Measurements from ENCODE around the gene GCNT4.
A peak's percentile ranks its signal among the peaks of the same experiment; 100 is the strongest.

GCNT4 gene

DNA sequence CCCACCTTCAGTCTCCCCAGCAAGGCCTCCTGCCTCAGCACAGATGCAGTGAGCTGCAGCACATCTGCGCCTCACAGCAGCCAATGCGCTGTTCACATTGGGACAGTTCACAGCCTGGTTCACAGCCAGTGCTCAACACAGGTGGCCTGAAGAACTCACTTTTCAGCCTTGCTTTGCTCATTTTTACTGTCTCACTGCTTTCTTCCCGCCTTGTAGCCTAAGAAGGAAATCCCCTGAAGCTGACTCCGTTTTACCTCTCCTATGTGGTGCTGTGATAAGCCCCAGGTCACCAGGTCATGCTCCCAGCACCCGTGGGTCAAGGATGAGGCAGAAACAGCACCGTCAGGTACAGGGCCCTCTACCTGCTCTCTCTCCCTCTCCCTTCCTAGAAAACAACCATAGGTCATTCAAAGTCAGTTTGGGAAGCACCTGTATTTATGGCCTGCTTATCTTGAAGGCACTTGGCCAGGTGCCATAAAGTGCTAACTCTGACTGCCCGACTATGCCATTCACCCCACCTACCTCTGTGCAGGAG lies 1.1 kb downstream of the GCNT4 start:
- no peak for DNase-seq (ENCODE audit: low read depth)

DNA sequence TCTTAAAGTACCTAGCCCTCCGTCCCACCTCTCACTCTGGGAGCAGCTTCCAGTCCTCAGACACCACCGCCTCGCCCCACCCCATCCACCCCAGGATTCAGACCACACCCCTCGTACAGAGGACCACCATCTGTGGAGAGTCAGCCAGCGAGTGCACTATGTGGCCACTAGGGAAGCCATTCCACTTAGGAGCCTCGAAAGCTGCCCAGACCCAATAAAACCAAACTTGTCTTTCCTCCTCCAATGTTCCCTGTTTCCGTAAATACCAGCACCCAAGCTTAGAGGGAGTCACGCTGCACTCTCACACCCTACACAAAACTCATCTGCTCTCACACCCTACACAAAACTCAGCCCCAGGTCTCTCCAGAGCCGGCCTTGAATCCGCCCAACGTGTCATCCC lies 1.9 kb downstream of the GCNT4 start:
- peak; percentile 28 for DNase-seq (ENCODE audit: low read depth)

DNA sequence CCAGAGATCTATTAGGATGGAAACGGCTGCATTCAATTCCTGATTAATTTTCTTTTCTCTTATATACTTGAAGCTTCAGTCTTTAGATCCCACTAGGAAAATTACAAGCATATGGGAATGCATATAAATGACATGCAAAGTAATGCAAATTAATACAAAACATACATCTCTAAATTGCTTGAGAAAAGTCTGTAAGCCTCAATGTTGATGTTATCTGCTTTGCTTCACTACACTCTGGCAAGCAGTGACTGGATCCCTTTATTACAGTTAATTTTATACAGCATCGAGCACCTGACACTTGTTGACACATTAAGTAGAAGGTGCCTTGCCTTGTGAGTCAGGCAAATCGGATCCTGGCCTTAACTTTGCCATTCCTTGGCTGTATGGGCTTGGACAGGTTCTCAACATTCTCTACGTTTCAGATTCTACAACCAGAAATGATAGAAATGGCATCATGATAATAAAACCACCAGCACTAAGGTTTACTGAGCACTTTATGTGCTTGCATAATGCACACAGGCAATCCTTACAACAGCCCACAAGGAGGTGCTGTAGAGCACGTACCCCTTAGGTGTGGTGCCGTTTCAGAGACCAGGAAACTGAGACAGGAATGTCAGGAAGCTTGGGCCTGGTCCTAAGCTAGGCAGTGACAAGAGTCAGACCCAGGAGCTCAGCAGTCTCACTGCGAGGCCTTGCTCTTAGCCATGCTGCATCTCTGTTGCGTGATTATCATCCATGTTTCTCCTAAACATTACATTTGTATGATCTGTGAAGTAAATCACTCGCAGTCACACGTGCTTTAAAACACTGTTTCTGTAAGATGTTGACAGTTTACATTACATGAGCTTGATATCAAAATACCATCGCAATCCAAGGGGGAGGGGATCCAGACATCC lies 2.7 kb downstream of the GCNT4 start:
- DNase-seq (ENCODE audit: low read depth): peak; percentile 64

DNA sequence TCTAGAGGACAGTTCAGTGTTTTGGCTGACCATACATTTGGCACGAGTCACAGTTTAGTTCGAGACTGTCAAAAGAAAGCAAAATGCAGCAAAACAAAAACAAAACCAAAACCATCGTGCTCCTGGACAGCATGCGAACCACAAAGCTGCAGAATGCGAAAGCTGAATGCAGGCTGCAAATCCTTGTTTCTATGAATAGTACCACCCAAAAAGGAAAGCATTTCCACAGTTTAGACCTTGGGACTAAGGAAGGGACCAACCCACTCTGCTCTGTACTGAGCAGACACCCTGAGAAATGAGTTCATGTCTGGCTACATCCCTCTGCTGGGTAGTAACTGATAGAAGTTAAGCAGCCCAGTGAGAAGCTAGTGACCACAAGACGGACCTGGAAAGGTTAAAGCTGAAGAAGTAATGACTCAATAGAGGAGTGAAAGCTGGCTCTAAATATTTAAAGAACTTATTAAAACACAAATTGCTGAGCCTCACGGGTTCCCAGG lies 3.9 kb downstream of the GCNT4 start:
- DNase-seq (ENCODE audit: low read depth): peak; percentile 38

DNA sequence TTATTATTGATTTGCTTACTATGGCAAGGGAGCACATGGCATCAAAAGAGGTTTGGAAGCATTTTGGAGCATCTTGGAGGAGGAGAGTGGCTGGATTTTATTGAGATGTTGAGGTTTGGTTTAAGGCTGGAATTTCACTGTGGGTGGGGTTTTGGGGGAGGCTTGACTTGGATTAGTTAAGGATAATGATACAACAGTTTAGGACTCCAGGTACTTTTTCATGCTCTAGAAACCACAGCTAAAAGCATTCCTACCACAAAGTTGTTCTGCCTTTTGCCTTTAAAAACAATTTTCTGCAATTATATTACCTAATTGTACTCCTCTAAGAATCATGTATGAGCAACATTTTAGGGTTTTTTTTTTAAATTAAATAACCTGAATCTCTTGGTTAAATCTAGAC lies 5.0 kb downstream of the GCNT4 start:
- no peak for DNase-seq (ENCODE audit: low read depth)

DNA sequence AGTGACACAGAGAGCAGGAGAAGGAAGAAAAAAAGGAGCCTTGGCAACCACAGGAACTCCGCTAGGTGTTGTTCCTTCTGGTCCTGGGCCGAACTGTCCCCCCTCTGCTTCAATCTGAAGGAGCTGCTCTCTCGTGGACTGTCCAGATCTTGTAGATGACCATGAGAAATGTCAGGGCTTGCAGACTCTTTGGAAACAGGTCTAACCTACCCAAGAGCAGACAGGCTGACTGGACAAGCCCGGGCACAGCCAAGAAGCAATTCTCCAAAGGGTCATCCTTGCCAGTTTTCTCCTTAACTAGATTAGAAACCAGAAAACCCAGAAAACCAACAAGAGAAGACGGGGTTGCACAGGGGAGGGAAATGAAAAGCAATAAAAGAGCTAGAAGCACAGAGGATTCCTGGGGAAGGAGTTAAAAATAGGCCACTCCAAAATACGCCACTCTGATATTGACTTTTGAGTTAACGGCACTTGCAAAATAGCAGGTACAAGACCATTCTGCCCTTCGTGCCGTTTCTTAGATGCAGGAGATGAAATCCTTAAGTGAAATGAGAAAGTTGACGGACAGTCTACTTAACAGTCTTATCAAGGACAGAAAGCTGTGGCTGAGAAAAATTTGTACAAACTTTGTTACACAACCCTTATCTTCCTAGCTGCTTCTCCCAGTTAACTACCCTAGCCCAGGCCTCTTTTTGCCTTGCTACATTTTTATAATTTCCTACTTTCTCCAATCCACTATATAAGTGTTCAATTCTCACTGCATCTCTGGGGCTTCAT lies 5.8 kb downstream of the GCNT4 start:
- peak; percentile 24 for DNase-seq (ENCODE audit: low read depth)

DNA sequence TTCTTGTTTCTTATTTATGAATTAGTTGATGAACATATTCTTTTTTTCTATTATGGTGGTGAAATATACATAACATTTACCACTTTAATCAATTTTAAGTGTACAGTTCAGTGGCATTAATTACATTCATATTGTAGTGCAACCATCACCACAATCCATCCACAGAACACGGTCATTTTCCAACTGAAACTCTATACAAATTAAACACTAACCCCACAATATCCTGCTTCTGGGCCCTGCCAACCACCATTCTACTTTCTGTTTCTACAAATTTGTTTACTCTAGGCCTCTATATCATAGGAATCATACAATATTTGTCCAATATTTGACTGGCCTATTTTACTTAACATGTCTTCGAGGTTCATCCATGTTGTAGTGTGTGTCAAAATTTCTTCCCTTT lies 7.3 kb downstream of the GCNT4 start:
- DNase-seq (ENCODE audit: low read depth): no peak

DNA sequence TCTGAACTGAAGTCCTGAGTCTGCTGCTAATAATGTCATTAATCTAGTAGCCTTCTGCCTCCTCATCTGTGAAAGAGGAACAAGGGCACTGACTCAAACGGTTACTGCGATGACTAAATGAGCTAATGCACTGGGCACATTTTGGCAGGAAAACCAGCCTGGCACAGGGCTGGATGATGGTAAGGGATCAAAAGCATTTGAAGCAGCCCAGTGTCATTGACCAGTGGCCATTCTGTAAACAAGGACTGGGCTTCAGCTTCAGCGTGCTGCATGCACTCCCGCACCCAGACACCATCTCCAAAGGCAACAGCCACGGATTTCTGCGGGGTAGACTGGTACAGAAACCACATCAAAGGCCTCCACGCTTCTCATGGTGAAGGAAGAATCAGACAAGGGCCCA lies 8.0 kb downstream of the GCNT4 start:
- DNase-seq (ENCODE audit: low read depth): no peak

DNA sequence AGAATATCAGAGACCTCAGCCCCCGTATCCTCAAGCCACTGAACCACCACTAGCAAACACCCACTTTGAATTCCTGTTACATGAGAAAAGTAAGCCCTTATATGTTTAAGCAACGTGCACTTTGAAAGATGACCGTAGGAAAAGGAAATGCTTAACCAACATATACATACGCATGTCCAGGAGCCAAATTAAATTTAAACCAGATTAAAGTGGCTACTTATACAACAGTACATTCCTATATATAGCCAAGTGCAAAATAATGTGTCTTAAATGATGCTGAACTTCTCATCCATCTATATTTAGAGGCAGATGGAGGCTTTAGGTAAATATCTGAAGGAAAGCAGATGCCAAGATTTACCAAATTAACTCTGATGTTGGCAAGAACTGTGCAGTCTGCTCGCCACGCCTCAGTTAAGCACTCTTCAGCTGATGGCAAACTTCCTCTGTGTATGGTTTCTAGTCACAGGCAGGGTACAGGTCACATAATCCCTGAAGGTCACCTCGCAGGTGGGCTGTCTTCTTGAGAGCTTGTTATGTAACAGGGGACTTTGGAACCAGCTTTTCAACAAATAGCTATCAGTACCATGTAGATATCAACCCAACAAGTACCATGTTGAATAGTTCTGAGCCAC lies 8.6 kb downstream of the GCNT4 start:
- no peak for DNase-seq (ENCODE audit: low read depth)

DNA sequence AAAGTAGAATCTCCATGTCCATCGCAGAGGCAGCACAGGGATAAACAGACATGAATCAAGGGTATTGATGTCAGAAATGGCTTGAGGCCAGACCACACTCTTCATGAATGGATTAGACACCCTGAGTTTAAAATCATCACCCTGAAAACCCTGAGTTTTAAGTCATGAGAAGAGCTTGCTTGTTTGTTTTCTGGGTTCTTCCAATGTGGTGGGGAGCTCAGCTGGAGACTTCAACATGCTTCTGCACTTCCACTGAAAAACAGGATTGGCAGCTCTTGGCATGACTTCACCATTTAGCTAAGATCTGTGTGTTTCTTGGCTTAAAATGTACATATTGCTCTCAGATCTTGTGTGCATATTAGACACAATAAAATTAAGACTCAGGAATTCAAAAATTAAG lies 9.8 kb downstream of the GCNT4 start:
- peak; percentile 40 for DNase-seq (ENCODE audit: low read depth)

DNA sequence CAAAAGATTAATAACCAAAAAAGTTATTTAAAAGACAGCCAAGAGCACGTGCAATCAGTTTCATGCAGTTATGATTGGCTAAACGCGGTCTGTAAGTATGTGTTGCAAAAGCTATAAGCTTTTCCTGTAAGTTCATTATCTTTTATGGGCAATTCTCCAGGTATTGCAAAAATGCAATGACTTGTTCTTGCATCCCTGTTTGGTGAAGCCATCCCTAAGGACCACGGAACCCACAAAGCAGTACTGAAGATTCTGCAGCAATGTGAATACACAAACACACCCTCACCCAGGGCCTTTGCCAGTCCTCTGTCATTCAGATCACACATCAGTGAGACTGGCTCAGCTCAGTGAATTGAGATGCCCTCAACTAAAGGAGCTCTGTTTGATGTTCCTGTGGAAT lies 11.4 kb downstream of the GCNT4 start:
- peak; percentile 63 for DNase-seq (ENCODE audit: low read depth)

DNA sequence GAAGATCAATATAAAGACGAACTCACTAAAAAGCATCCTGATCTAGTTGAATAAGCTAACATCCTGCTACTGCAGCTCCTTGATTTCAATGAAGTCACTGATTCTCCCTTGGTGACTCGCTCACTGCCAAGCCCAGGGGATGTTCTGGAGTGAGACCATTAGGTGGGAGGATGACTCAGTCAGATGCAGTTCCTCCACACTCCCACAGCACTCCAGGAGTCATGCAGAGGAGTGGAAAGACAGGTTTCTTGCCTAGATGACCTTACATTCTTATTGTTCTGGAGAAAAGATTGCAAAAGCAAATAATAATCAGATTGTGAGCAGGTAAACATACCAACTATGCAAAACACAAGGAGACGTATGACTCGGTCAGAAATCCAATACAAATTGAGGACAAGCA lies 15.3 kb downstream of the GCNT4 start:
- peak; percentile 81 for DNase-seq (ENCODE audit: low read depth)

DNA sequence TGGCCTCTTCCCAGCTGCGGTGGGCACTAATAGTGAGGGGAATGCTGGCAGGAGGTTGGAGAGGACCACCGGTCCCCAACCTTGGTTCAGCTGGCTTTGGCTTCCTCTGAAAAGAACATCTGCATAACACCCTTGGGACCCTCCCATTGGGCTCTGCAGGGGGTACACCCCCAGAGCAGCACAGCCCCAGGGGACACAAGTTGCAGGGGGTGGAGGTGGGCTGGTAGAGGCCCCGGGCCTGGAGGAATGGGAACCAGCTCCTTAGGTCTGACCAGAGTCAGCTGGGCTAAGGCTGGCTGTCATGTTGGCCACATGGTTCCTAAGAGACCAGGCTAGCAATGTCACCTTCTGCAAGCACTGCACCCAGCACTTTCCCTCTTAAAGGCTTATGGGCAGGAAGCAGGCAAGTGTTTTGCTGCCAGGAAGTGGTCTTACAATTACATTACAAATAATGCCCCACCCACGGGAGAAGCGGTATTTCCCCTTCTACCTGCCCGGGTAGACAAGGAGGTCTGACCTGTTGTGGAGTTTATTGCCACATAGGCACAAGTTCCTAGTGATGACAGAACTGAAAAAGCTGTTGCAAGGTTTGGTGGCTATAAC lies 18.1 kb downstream of the GCNT4 start:
- DNase-seq (ENCODE audit: low read depth): no peak

DNA sequence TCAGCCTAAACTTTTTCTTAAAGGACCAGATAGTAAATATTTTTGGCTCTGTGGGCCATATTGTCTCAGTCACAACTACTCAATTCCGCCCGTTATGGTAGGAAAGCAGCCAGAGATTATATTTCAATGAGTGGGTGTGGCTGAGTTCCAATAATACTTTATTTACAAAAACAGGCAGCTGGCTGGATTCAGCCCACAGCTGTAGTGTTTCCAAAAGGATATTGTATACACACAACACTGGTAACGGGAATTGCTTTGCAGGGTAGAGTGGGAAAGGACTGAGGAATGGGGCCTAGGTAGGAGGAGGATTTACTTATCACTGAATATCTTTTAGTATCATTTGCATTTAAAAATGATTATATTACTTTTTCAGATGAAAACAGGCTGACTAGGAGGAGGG lies 21.0 kb downstream of the GCNT4 start:
- DNase-seq (ENCODE audit: low read depth): no peak

DNA sequence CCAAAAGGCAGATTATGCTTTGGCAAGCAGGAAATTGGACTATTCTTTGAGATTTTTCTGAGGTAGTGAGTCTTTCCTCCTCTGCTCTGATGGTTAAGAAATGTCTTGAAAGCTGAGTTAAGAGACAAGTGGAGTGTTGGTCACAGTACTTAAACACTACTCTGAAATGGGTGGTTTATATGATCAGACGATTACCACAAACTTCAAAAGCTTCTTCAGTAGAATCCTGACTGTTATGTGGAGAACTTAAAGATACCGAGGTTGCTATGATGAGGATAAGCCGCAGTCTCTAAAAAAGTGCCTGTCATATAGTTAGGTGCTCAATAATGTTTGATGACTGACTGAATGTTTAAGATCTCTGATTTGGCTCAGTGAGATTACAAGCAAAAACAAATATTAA lies 24.3 kb downstream of the GCNT4 start:
- no peak for DNase-seq (ENCODE audit: low read depth)

DNA sequence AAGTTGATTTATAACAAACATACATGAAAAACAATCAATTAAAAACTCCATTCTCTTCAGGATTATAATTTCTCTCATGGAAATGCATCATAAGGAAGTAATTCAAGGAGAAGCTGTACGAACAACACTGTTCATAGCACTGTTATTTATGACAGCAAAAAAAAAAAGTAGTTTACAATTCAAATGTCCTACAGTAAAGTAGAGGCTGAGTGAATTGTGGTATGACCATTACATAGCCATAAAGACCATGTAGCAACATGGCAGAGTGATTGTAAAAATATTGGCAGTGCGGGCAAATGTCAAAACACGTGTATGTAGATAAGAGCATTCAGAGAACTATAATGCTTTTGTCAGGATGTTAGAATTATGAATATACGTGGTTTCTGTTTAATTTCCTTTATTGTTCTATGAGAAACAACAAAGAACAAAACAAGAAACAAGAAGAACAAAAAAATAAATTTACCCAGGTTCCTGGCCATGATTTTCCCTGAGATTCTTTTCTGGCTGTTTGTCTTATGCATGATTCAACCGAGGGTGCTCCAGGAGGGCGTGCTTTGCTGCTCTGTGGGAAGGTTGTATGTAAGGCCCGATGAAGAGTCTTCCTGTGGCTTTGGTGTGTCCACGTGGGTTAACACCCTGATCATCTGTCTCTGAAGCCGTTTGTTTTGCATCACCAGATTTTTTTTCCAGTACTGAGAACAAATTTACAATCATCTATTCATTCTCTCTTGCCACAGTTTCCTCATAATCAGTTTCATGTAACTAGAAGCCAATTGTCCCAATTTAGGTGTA lies 28.8 kb downstream of the GCNT4 start:
- peak; percentile 9 for DNase-seq (ENCODE audit: low read depth)

DNA sequence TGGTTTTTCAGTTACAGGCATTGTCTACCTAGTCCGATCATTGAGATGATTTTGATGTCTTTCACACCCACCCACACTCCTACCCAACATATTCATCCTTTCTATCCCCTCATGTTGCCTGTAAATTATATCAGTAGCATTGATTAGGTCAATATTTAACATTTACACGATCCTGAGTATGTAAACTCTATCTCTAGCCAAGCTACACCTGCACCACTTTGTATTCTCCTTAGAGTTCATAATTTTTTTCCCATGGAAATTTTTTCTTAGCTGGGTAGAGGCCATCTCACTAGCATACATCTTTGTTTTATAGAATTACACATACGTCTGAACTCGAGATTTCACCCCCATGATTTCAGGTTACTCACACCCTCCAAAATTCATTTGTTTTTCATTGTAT lies 30.6 kb downstream of the GCNT4 start:
- DNase-seq (ENCODE audit: low read depth): no peak

DNA sequence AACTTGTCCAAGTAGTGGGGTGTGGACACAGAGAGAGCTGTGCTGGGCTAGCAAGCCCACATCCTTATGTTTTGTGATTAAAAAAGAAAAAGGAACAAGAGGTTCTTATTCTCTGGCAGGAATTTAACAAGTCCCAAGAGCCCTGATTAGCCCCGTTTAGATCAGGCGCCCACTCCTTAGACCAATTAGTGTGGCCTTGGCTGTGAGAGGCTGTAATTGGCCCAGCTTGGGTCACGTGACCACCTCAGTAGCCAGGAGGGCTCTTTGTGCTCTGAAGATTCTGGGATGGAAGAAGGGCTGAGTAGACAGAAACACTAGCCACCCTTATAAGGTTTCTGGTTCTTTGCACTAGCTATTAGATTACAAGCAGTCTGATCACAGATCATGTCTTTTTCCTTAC lies 31.1 kb downstream of the GCNT4 start:
- DNase-seq (ENCODE audit: low read depth): no peak

DNA sequence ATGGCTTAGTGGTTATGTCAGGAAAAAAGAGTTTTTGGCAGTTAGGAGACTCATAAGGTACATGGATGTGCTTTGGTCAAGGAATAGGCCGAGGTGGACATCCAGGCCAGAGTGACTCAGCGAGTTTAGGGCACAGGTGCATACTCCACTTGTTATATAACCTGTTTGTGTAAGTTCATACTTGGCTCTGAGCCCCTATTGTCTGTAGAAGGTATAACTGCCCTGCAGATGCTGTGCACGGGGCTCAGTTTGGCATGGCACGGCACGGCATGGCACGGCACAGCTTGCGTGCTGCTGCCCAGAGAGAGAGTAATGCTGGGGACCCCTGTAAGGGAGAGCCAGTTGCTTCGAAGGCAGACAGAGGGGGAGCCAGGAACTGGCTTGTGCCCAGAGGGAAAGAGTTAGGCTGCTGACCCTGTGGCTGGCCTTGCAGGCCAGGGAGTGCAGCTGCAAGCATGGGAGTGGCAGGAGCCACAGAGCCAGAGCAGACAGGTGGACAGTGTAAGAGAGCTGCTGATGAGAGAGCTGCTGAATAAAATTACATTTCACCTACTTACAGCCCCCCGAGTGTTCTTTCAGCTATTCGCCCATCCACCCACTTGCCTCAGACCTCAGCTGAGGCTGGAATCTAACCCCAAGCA lies 32.2 kb downstream of the GCNT4 start:
- no peak for DNase-seq (ENCODE audit: low read depth)

DNA sequence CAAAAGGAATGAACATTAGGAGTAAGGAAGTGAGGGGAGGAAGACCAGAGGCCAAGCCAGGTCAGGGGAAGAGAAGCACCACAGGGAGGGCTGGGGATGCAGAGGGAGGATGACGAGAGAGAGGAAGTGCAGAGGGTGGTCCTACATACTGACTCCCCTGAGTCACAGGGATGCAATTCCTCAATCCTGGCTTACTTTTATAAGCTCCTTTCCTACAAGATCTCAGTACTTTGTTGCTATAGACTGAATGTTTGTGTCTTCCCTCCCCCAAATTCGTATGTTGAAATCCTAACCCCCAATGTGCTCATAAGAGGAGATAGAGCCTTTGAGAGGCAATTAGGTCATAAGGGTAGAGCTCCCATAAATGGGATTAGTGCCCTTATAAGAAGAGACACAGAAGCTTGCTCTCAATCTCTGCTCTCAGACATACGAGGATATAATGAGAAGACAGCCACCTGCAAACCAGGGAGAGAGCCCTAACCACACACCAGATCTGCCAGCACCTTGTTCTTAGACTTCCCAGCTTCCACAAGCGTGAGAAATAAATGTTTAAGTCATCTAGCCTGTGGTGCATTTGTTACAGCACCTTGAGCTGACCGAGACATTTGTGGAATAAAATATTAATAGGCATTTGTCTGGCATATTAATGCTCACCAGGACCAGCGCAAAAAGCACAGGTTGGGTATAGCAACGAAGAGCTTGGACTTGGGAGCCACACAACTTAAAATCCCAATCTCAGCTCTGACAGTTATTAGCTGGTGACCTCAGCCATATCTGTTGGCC lies 33.4 kb downstream of the GCNT4 start:
- DNase-seq (ENCODE audit: low read depth): no peak

Measured in iris pigment epithelial cell (primary cell).